Mesenchymal stem cell (in vitro differentiated cells and primary cell): ENCODE measurements around the gene PCARE.

ENCODE experiments used
- DNase-seq: peaks from one replicate; pipeline ENCODE4 v3.0.0-alpha.2; 2013
- H2AFZ ChIP-seq: one replicate; pipeline ENCODE4 v1.6.1; 2013; ENCODE audit warnings: low read depth, mild to moderate bottlenecking, control low read depth, inconsistent platforms, low read length, moderate library complexity
- H2AK5ac ChIP-seq: 2 replicates; pipeline ENCODE4 v1.6.1; 2013; ENCODE audit warnings: low read length, moderate library complexity, mild to moderate bottlenecking, inconsistent platforms; ENCODE audit not compliant: severe bottlenecking
- H2BK120ac ChIP-seq: one replicate; pipeline ENCODE4 v1.6.1; 2013; ENCODE audit warnings: low read depth, mild to moderate bottlenecking, inconsistent platforms, low read length, moderate library complexity
- H2BK12ac ChIP-seq, 2 experiments: one replicate each; pipeline ENCODE4 v1.6.1; 2013; ENCODE audit warnings: inconsistent platforms in 2 of 2, low read length in 2 of 2, mild to moderate bottlenecking in 2 of 2, moderate library complexity in 2 of 2, control low read depth in 1 of 2
- H2BK15ac ChIP-seq: one replicate; pipeline ENCODE4 v1.6.1; 2013; ENCODE audit warnings: mild to moderate bottlenecking, low read depth, inconsistent platforms; ENCODE audit not compliant: poor library complexity, severe bottlenecking
- H2BK5ac ChIP-seq: 2 replicates; pipeline ENCODE4 v1.6.1; 2013; ENCODE audit warnings: low read depth, mild to moderate bottlenecking, low read length, control low read depth, inconsistent platforms; ENCODE audit not compliant: poor library complexity, severe bottlenecking
- H3K14ac ChIP-seq, 2 experiments: one replicate each; pipeline ENCODE4 v1.6.1; 2013; ENCODE audit warnings: inconsistent platforms in 2 of 2, low read length in 2 of 2, control low read depth in 1 of 2, mild to moderate bottlenecking in 1 of 2, moderate library complexity in 1 of 2
- H3K18ac ChIP-seq, 2 experiments: one replicate each; pipeline ENCODE4 v1.6.1; 2013; ENCODE audit warnings: inconsistent platforms in 2 of 2, low read length in 2 of 2, control low read depth in 1 of 2, low read depth in 1 of 2, mild to moderate bottlenecking in 1 of 2
- H3K23ac ChIP-seq, 2 experiments: one replicate each; pipeline ENCODE4 v1.6.1; 2013; ENCODE audit warnings: inconsistent platforms in 2 of 2, low read length in 2 of 2, mild to moderate bottlenecking in 2 of 2, moderate library complexity in 2 of 2, control low read depth in 1 of 2
- H3K27ac ChIP-seq: 2 replicates; pipeline ENCODE4 v1.5.1; 2013; ENCODE audit warnings: mild to moderate bottlenecking, moderate library complexity, low read length, control low read depth, inconsistent platforms; ENCODE audit not compliant: poor library complexity, severe bottlenecking
- H3K27me3 ChIP-seq, 2 experiments: 2 replicates each; pipeline versions ENCODE4 v1.6.1 to v1.7.0; 2013; ENCODE audit warnings: low read length in 2 of 2, mild to moderate bottlenecking in 2 of 2, moderate library complexity in 2 of 2, control low read depth in 1 of 2, inconsistent platforms in 1 of 2; ENCODE audit not compliant: control insufficient read depth in 1 of 2, insufficient read depth in 1 of 2
- H3K36me3 ChIP-seq, 2 experiments: 2 replicates each; pipeline versions ENCODE4 v1.6.1 to v1.7.0; 2013; ENCODE audit warnings: low read length in 2 of 2, control low read depth in 1 of 2, inconsistent platforms in 1 of 2, low read depth in 1 of 2, mild to moderate bottlenecking in 1 of 2; ENCODE audit not compliant: insufficient read depth in 2 of 2, control insufficient read depth in 1 of 2
- H3K4ac ChIP-seq, 2 experiments: one replicate each; pipeline ENCODE4 v1.6.1; 2013; ENCODE audit warnings: inconsistent platforms in 2 of 2, low read length in 2 of 2, mild to moderate bottlenecking in 2 of 2, moderate library complexity in 2 of 2, control low read depth in 1 of 2, low read depth in 1 of 2
- H3K4me1 ChIP-seq: 2 replicates; pipeline ENCODE4 v1.6.1; 2013; ENCODE audit warnings: low read depth, low read length, control low read depth; ENCODE audit not compliant: control insufficient read depth, insufficient read depth
- H3K4me2 ChIP-seq: 2 replicates; pipeline ENCODE4 v1.6.1; 2013; ENCODE audit warnings: low read length, mild to moderate bottlenecking, inconsistent platforms; ENCODE audit not compliant: poor library complexity, severe bottlenecking
- H3K4me3 ChIP-seq, 2 experiments: 2 replicates each; pipeline versions ENCODE4 v1.5.1 to v1.7.0; 2013; ENCODE audit warnings: low read length in 2 of 2, mild to moderate bottlenecking in 2 of 2, control low read depth in 1 of 2, low read depth in 1 of 2; ENCODE audit not compliant: insufficient read depth in 1 of 2
- H3K79me1 ChIP-seq: replicated peaks from 2 replicates; pipeline ENCODE4 v1.6.1; 2013; ENCODE audit warnings: mild to moderate bottlenecking, control low read depth, low read length, inconsistent platforms; ENCODE audit not compliant: poor library complexity, severe bottlenecking
- H3K9ac ChIP-seq: 2 replicates; pipeline ENCODE4 v1.7.0; 2013; ENCODE audit warnings: mild to moderate bottlenecking, low read length, moderate library complexity
- H3K9me3 ChIP-seq: 2 replicates; pipeline ENCODE4 v1.7.0; 2013; ENCODE audit warnings: mild to moderate bottlenecking, low read length; ENCODE audit not compliant: control insufficient read depth
- H4K8ac ChIP-seq: one replicate; pipeline ENCODE4 v1.6.1; 2013; ENCODE audit warnings: inconsistent platforms, mild to moderate bottlenecking, low read length, moderate library complexity
- H4K91ac ChIP-seq: one replicate; pipeline ENCODE4 v1.6.1; 2013; ENCODE audit warnings: mild to moderate bottlenecking, low read length, inconsistent platforms
- WGBS: methylation state at CpG from one replicate; pipeline ENCODE4 v1.1.7; 2013; ENCODE audit warnings: mixed read lengths; 5-methylcytosine and 5-hydroxymethylcytosine counted together

PCARE gene

DNA sequence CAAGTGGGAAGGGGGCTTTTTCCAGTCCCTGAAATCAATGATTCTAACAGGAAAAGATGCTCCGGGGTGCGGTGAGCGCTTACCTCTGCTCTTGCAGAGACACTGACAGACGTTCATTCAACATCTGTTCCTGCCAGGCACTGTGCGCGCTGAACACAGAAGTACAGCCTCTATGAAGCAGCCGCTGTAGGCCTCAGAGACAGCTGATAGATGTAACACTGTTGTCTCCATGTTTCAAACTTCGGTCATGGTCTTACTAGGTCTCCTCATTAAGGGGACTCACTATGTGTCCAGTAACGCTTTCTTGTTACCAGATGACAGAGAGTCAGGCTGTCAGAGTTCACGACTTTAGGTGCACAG, 40.2 kb upstream of the PCARE start:
- H3K27ac ChIP-seq, result peak overlapping the region; percentile 3
- DNase-seq, result no peak
- peak overlapping the region; percentile 91 to 97 for H2BK12ac ChIP-seq
- no peaks in the 10 kb centered on the region for H3K79me1 ChIP-seq
- no peaks in the 10 kb centered on the region for H3K9me3 ChIP-seq
- H2BK5ac ChIP-seq, result no peak overlapping the region
- H3K9ac ChIP-seq, result peak overlapping the region; percentile 86
- peak overlapping the region in 1 of 2 experiments; percentile 85 for H3K4ac ChIP-seq
- H2AK5ac ChIP-seq, result peak overlapping the region; percentile 68
- peak overlapping the region; percentile 97 for H4K91ac ChIP-seq
- peak overlapping the region in 1 of 2 experiments; percentile 87 for H3K14ac ChIP-seq
- H2AFZ ChIP-seq, result peak overlapping the region; percentile 66
- H3K36me3 ChIP-seq, result no peaks in the 10 kb centered on the region
- WGBS, result 84% methylated on average over 10 of the region's 10 CpGs
- H3K18ac ChIP-seq, result peak overlapping the region; percentile 73 to 94
- H3K4me3 ChIP-seq, result peak overlapping the region in 1 of 2 experiments; percentile 71
- peak overlapping the region; percentile 97 for H4K8ac ChIP-seq
- H3K4me2 ChIP-seq, result peak overlapping the region; percentile 79
- H2BK15ac ChIP-seq, result no peak overlapping the region
- no peak overlapping the region for H3K23ac ChIP-seq
- no peaks in the 10 kb centered on the region for H3K27me3 ChIP-seq
- peaks cover 14% of the 10 kb centered on the region for H3K4me1 ChIP-seq
- no peak overlapping the region for H2BK120ac ChIP-seq

DNA sequence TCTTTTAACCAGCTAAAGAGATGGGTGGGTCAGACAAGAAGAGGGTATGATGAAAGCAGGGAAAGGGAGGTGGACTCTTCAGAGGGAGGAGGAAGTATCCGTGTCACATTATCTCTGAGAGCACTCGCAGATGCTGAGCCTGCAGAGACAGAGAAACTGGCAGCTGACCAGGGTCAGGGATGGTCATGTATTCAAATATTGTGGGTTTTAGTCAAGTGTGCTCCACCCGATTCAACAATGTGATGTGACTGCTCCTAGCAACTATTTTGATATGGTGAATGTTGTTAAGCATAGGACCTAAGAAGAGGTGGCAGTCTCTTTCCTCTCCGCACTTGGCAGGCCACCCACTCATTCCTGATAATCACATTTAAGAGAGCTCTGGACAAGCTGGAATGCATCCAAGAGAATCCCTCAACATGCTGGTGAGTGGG, 39.6 kb upstream of the PCARE start:
- 4% methylated on average over 2 of the region's 4 CpGs for WGBS
- Histone ChIP-seq H3K4me1 (peaks cover 14% of the 10 kb centered on the region), H3K4me3 (no peak overlapping the region)

DNA sequence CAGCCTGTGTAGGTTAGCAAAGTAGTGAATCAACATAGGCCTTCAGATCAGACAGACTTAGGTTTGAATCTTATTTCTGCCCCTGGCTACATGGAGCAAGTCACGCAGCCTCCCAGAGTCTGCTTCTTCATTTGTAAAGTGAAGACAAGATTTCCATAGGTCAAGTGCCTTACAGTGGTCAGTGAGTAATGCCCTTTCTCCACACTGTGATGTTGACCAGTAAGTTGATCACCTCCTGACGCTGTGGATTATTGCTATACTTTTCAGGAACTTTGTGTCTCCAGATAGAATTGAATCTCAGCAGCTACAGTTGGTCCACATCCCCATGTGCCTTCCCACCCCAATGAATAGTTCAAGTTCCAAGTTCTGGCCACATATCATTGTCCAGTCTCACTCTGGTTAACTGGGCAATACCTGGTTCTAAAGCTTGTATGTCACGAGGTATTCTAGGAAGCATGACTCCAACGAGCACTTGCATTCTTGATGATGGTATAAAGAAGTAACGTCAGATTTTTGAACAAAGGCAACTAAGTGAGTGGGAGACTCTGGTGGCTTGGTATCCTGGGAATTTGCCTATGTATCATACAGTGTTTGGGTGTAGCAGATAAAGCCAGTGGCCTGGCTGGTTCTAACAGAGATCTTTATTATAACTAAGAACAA, 38.8 kb upstream of the PCARE start:
- Histone ChIP-seq H3K79me1 (no peaks in the 10 kb centered on the region), H3K4me1 (peaks cover 11% of the 10 kb centered on the region), H3K18ac (peak overlapping the region in 1 of 2 experiments; percentile 11), H3K9ac (no peak overlapping the region), H2BK12ac (peak overlapping the region in 1 of 2 experiments; percentile 56), H2AFZ (no peak overlapping the region), H3K9me3 (no peaks in the 10 kb centered on the region), H3K4me3 (no peak overlapping the region), H3K27ac (no peak overlapping the region), H2AK5ac (no peak overlapping the region), H3K14ac (no peak overlapping the region), H2BK5ac (no peak overlapping the region), H4K8ac (no peak overlapping the region), H3K4ac (peak overlapping the region in 1 of 2 experiments; percentile 29), H3K4me2 (no peak overlapping the region), H3K27me3 (no peaks in the 10 kb centered on the region), H3K23ac (no peak overlapping the region), H2BK15ac (no peak overlapping the region), H2BK120ac (no peak overlapping the region), H3K36me3 (no peaks in the 10 kb centered on the region), H4K91ac (no peak overlapping the region)
- DNase-seq, result peak; percentile 89
- 75% methylated on average over 5 of the region's 5 CpGs for WGBS

More for the DNA sequence above, 39.6 kb upstream of the PCARE start:
- Histone ChIP-seq H3K4me2 (no peak overlapping the region), H3K23ac (no peak overlapping the region), H3K9ac (peak overlapping the region; percentile 86), H3K14ac (no peak overlapping the region), H4K8ac (no peak overlapping the region), H2BK120ac (no peak overlapping the region), H3K4ac (no peak overlapping the region), H2BK5ac (no peak overlapping the region), H3K36me3 (no peaks in the 10 kb centered on the region), H3K27me3 (no peaks in the 10 kb centered on the region), H2BK15ac (no peak overlapping the region), H2AK5ac (no peak overlapping the region), H3K18ac (no peak overlapping the region), H3K9me3 (no peaks in the 10 kb centered on the region), H3K27ac (no peak overlapping the region), H2BK12ac (peak overlapping the region in 1 of 2 experiments; percentile 97), H2AFZ (no peak overlapping the region), H4K91ac (no peak overlapping the region), H3K79me1 (no peaks in the 10 kb centered on the region)
- DNase-seq, result peak; percentile 89

DNA sequence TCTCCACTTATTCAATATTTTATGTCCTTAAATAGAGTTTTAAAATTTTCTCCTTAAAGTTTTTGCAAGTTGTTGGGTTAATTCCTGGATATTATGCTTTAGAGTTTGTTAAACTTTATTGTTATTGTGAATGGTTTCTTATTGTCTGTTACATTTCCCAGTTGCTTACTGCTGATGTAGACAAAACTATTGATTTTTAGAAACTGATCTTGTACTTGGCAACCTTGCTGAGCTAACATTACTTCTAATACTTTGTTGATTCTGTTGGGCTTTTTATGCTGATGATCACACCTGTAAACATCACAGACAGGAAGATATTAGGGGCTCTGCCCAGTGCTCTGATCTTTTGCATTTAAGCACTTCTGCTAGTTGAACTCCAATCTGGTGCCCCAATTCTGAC, 38.1 kb upstream of the PCARE start:
- Histone ChIP-seq H2AK5ac (no peak overlapping the region), H3K4ac (no peak overlapping the region), H2BK120ac (no peak overlapping the region), H3K4me3 (no peak overlapping the region), H2BK5ac (no peak overlapping the region), H3K23ac (no peak overlapping the region), H4K8ac (no peak overlapping the region), H3K18ac (peak overlapping the region in 1 of 2 experiments; percentile 15), H3K9me3 (no peaks in the 10 kb centered on the region), H3K27ac (no peak overlapping the region), H3K4me2 (no peak overlapping the region), H3K4me1 (peaks cover 12% of the 10 kb centered on the region), H3K14ac (no peak overlapping the region), H3K36me3 (no peaks in the 10 kb centered on the region), H2BK15ac (no peak overlapping the region), H3K9ac (no peak overlapping the region), H3K27me3 (no peaks in the 10 kb centered on the region), H3K79me1 (no peaks in the 10 kb centered on the region), H4K91ac (no peak overlapping the region), H2BK12ac (peak overlapping the region in 1 of 2 experiments; percentile 56), H2AFZ (no peak overlapping the region)
- no peak for DNase-seq
